GM19324 (cell line): ENCODE measurements around the gene ADAMTSL3.

Experiments
- ATAC-seq: cut with Tn5 transposase; IDR thresholded peaks from one replicate; pipeline ENCODE4 v1.9.1; 2021; ENCODE audit warnings: mild to moderate bottlenecking, moderate library complexity; ENCODE audit not compliant: unreplicated experiment, low FRiP score

ADAMTSL3 gene

DNA sequence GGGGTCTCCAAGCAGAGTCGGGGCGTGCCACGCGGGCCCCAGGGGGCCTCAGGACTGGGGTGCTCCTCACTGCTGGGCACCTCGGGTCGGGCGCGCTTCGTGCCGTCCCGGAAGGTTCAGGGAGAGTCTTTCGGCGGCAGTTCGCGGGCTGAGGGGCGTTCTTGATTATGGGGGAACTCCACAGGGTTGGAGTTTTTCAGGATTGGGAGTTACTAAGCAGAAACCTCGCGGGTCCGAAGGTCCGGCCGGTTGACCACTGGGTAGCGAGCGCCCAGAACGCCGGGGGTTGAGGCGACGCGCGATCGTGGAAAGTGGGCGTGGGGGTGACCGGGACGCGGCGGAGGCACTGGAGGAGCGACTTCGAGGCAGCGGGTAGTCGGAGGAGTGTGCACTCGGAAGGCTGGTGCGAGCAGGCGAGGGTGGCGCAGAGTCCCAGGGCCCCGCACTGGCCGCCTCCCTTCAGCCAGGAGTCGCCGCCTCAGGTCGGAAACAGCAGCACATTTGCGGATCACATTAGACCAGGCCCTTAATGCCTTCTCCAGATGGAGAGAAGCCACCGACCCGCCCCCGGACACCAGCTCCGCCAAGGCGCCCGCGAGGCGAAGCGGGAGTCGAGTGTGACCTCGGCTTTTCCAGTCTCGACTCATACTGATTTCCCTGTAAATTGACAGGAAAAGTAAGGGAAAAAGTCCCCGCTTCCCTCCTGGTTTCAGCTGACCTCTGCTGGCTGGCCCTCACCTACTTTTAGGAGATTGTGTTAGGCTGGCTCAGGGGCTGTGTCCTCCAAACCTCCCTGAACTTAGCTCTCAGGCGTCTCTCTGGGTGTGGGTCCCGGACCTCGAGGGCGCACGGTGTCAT lies 685 bp downstream of the ADAMTSL3 start:
- no peak for ATAC-seq

DNA sequence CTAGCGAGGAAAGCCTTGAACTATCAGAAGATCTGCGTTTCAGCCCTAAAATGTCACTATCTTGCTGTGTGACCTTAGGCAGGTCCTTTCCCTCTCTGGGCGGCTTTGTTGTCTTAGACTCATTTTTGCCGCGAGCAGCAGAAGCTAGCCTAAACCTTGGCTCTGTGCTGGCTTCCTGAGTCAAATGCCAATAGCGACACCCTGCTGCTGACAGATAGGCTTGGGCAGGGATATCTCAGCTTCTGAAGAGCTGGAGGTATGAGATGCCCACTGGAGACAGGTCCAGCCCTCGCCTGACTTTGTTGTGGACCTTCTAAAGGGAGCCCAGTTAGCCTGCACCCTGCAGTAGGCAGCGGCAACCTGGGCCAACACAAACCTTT lies 1.3 kb downstream of the ADAMTSL3 start:
- no peak for ATAC-seq

DNA sequence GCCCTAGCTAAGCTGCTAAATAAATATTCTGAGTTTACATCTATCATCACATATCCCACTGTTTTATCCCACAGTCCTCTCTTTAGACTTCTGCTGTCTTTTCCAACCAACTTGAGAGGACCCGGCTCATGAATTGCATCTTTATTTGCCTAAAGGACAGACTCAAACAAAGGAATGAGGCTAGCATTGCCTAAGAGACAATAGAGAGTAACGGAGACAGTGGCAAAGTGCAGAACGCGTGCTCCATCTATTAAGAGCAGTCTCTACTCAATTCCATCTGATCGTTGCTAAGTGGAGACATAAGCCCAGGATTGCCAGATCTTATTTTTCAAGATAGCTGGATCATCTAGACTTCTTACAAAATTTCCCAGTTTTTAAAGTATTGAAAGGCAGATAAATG lies 2.3 kb downstream of the ADAMTSL3 start:
- no peak for ATAC-seq

- no peak for ATAC-seq
Measured at GRCh38 chr15:83656943-83657528, 3.1 kb downstream of the ADAMTSL3 start.

DNA sequence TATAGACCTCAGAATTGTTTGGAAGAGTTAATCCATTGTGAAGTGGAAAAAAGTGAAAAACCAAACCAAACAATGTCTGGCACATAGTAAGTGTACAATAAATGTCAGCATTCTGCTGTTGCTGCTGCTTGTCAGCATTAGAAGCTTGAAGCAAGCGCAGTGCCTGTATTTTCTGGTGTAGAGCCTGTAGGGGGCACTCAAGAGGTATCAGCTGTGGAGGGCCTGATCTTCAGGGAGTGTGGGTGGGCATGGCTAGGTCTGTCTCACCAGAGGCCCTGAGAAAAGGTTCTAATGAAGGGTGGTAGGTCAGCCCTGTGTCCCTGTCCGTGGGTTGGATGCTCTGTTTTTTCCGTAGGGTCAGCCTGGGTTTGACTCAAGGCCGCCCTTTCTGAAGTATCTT lies 3.6 kb downstream of the ADAMTSL3 start:
- ATAC-seq: no peak

DNA sequence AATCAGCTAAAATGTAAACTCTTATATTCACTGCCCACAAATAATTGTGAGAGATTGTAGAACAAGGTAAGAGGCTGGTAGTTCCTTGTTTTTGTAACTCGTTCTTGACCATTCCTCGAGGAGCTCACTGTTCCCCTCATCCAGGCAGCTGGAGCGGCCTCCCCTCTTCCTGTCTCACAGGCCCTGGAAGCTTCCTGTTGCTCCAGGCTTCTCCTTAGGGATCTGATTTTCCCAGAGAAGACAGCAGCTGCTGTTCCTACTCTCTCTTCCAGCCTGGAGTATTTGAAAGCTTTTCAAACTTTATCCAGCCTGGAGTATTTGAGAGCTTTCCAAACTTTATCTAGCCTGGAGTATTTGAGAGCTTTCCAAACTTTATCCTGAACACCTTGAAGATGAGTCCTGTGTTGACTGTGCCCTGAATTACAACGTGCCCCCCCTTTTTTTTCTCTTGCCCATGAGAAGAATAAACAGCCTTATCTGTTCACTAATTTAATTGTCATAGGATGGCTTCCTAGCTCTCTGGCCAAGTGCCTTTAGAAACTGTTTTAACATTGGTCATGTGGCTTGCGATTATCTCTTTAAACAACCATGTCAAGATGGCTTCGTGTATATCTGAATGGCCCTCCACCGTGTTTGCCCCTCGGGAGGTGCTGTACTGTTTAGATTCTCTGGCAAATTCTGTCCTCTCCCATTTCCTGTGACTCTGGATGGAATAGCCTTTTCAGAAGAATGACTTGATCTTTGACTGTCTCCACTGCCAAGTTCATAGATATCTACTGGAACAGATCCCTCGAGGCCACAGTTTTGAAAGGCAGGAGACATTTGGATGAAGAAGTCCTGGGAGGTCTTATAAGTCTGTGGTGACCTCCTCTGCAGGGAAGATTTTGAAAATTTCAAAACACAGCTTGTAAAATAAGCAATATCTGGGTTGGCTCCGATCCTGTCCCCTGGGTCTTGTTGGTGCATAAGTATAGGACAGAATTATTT lies 4.8 kb downstream of the ADAMTSL3 start:
- ATAC-seq: no peak

DNA sequence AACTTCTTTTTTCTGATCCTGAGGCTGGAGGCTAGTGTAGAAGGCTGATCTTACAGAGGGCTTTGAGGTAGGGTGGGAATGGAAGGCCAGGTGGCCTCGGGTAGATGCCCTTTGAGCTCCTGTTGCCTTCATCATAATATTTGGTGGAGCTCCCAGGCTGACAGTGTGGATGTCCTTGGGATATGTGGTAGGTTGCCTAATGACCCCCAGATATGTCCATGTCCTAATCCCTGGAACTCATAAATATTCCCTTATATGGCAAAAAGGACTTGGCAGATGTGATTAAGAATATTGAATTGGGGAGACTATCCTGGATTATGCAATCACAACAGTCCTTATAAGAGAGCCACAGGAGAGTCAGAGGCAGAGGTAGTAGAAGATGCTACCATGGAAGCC lies 5.5 kb downstream of the ADAMTSL3 start:
- ATAC-seq: no peak

GRCh38 chr15:83665480-83665879 lies 11.6 kb downstream of the ADAMTSL3 start:
- no peak for ATAC-seq

DNA sequence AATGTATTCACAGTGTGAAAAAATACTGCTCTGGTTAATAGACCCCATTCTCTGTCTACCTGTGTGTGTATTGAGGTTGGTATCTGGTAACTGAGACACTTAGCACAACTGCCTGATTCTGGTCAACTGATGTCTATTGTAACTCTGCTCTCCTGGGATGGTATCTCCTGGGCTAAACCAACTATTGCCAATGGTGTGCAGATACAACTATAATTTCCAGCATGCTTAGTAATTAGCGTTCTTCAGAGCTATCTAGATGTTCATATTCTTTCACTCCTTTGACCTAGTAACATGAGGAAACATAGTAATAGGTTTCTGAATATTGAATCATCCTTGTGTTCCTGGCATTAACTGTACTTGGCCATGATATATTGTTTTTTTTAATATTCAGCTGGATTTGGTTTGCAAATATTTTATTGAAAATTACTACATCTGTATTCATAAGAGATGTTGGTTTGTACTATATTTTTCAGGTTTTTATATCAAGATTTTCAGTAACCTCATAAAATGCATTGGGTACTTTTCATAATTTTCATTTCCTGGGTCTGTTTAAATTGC lies 16.8 kb downstream of the ADAMTSL3 start:
- ATAC-seq: no peak

DNA sequence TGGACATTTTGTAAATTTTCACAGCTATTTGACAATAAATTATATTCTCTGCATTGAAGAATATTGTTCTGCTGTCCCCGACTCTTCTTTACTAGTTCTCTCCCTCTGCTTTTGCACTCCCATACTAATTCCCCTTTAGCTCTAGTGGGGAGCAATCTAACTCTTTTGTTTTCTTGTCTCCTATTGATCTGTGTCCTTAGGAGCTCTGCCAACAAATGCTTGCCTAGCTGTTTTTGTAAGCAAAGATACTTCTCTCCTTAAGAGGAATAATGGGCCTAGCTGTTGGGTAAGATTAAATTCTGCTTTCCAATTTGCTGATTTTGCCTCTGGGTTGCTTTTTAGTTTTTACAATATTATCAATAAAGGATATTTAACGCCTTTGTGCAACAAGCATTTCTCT lies 17.7 kb downstream of the ADAMTSL3 start:
- ATAC-seq: no peak

DNA sequence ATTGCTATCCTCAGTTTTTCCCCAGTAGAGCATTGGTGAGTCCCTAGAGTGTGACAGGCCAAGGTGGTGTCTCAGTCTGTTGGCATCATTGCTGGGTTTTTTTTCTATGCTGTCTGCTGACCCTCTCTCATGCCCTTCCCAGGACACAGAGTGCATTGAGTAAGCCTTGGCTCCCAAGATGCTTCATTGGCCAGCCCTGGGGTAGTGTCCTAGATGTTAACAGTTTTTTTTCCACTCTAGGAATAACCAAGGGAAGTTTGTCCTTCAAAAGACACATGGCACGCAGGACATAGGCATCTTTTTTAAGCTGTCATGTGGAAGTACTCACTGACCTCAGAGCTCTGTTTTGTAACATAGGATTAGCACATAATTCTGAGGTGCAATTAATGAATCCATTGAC lies 19.5 kb downstream of the ADAMTSL3 start:
- no peak for ATAC-seq

GRCh38 chr15:83682476-83683088 lies 28.7 kb downstream of the ADAMTSL3 start:
- no peak for ATAC-seq

- ATAC-seq: no peak
Measured at GRCh38 chr15:83685916-83686332, 32.0 kb downstream of the ADAMTSL3 start.

GRCh38 chr15:83688201-83688600 lies 34.3 kb downstream of the ADAMTSL3 start:
- no peak for ATAC-seq

DNA sequence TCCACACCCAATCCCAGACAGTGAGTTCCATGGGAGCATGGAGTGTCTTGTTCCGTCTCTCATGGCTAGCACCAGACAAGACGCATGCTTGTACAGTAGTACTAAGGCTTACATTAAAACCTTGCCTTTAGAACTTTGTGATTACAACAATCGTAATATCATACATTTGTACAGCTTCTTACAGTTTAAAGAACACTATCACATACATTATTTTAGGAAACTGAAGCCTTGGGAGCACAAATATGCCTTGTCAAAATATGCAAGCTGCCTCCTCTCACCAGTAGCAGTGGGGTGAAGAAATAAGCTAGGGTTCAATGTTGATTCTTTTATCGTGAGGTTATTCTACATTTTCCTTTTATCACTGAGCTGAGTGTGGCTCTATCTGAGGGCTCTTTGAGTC lies 36.8 kb downstream of the ADAMTSL3 start:
- ATAC-seq: no peak

- ATAC-seq: no peak
Measured at GRCh38 chr15:83692746-83693581, 39.0 kb downstream of the ADAMTSL3 start.

DNA sequence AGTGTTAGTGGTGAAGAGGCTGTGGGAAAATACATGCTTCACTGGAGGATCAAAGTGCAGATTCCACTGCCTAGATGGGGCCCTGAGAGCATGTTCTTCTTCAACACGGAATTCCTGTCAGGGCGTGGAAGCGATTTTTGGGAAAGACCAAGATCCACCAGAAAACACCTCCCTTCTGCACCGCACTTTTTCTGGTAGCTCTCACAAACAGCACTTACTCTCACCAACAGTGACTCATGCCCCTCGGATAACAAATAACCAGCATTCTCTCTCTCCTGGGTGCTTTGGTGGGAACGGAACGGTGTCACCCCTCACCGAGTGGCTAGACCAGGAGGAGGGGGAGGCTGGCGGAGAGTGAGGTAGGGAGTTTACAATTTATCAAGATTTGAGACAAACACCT lies 40.1 kb downstream of the ADAMTSL3 start:
- ATAC-seq: no peak

- ATAC-seq: no peak
Measured at GRCh38 chr15:83694536-83694935, 40.6 kb downstream of the ADAMTSL3 start.

DNA sequence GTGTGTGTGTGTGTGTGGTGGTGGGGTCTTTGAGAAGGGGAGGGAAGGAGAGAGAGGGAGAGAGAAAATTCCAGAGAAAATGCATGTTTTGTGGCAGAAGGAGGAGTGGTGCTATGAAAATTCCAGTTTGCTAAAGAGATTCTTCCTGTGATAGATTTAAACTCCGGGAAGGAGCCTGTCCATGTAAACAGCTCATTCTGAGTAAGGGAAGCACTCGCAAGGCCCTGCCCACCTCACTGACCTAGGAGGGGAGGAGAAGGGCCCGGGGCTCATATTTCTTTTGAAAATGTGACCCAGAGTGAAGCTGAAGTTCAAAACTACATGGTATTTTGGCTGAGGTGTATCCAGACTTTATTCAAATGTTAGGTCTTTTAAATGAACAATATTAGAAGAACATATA lies 41.3 kb downstream of the ADAMTSL3 start:
- ATAC-seq: no peak
